GM19452 (cell line): ENCODE results near the gene CERK.

Experiments used
- ATAC-seq: cut with Tn5 transposase; IDR thresholded peaks from one replicate; pipeline ENCODE4 v1.9.1; 2021; ENCODE audit not compliant: unreplicated experiment

The CERK gene

DNA sequence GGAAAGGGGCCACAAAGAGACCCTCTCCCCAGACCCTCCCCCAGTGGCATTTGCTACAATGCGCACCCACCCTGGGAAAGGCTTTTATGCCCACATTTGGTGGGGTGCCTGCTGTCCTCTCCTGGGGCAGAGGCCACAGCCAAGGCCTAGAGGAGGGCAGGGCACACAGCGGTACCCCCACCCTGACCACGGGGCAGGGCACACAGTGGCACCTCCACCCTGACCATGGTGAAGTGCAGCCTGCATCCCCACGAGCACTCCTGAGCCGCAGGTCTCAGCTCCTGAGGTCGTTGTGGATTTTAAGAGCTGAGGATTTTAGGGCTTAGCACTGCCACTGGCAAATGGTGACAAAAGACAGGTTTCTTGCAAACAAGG, 34.1 kb downstream of the CERK start:
- ATAC-seq = no peak

DNA sequence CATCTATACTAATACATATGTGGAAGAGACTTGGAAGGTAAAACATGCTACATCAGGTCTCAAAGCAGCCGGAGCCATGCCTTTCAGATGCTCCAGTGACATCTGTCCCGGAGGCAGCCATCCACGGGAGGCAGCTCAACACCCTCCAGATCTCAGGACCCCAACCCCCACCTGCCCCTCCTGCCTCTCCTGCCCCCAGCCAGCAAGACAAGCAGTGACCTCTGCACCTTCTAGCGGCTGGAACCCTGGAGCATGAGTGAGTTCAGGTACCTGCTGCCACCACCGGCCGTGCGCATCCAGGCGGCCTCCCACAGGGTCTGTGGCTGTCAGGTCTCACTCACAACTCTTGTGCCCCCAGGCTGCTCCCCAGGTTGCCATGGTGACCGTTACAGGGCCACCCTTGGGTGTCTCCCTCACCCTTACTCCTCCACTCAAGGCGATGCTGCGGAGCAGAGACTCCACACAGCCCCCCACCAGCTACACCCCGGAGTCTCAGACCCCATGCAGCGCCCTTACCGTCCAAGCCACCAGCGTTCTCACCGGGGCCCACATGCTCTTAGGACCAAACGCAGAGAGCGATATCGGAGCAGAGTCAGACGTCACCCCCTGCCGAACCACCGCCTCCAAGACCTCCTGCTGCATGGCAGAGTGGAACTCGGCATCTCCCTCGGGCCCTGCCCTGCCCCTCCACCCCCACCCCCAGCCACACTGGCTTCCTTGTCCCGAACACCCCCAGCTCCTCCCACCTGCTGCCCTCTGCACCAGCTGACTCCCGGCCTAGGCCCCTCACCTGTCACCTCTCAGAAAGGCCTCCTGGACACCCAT, 34.7 kb downstream of the CERK start:
- ATAC-seq = no peak

DNA sequence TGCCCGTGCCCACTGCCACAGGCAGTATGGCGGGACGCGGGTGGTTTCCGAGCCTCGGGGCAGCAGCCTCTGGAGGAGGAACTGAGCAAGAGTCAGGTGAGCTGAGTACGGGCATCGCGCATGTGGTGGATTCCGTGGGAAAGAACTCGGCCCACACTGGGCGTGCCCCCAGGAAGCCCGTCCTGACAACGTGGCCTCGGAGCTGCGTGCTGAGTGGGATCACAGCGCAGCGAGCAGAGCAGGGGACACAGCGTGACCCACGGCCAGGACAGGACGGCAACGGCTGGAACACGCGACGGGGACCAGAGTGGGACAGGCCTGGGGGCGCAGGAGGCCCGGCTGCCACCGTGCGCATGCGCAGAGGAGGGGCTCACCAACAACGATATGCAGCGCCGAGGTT, 36.8 kb downstream of the CERK start:
- ATAC-seq = no peak

DNA sequence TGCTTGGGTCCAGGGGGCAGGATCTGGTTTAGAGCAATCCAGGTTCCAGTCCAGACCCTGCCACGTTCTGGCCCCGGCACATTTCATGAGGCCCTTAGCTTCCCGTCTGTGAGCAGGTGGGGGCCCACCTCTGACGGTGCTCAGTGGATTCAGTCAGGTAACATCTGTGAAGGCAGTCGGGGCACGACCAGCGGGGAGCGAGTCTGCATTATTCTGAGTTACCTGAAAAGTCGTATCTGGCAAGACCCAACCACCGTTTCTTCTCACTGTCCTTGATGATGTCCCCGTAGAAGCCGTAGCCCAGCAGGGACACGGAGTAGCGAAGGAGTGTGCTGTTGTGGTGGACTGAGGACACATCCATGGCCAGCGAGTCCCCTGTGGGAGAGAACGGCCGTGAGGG, 39.0 kb downstream of the CERK start:
- no peak for ATAC-seq

DNA sequence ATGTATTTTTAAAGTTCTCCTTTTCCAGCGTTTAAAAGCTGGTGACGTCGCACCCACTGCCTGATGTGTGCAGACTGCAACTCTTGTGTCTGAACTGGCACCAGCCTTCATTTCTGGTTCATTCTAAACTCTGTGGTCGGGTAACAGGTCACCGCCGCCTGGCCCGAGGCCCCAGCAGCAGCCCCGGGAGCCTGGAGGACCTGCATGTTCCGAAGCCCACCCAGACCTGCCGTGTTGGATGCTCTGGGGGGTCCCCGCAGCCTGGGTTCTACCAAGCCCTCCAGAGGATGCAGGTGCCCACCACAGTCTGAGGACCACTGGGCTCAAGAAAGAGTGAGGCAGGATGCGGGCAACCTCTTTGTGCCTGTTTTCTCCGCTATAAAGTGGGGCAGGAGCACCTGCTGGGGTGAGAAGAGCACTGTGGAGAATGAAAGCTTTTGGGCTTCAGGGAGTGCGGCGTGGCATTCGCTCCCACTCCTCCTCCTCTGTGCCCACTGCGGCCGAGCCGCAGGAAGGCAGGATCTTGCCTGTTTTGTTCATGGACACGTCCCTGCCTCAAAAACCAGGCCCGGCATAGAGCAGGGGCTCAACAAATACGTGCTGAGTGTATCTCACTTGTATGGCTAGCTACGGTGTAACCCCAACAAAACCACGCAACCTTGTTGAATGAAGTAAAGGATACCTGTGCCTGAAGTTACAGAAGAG, 40.1 kb downstream of the CERK start:
- no peak for ATAC-seq

DNA sequence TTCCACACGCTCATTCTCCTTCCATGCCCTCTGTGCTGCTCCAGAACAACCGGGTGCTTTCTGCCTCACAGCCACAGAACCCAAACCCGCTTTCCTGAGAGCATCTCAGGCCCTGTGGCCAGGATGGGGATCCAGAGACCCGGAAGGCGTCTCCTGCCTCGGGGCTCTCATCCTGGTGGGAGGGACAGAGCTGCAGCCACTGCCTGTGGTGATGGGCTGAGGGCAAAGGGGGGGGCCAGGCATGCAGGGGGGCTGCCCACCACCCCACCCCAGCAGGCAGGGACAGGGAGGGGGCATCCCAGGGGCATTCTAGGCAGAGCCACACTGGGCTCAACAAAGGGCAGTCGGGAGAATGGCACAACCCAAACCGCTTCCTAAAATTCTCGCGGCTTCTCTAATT, 41.4 kb downstream of the CERK start:
- ATAC-seq = no peak

DNA sequence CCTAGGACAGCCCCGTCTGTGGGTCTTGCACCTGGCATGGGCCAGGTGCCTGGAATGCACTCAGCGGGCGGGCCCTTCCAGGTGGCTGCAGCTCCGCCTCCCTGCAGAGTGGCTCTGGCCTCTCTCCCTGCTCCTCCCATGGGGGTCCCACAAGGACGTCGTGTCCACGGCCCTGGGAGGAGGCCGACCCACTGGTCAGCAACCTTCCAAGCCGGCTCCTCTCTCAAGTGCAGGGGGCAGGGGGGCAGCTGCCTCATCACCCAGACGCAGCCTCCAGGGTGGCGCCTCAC, 41.9 kb downstream of the CERK start:
- no peak for ATAC-seq

DNA sequence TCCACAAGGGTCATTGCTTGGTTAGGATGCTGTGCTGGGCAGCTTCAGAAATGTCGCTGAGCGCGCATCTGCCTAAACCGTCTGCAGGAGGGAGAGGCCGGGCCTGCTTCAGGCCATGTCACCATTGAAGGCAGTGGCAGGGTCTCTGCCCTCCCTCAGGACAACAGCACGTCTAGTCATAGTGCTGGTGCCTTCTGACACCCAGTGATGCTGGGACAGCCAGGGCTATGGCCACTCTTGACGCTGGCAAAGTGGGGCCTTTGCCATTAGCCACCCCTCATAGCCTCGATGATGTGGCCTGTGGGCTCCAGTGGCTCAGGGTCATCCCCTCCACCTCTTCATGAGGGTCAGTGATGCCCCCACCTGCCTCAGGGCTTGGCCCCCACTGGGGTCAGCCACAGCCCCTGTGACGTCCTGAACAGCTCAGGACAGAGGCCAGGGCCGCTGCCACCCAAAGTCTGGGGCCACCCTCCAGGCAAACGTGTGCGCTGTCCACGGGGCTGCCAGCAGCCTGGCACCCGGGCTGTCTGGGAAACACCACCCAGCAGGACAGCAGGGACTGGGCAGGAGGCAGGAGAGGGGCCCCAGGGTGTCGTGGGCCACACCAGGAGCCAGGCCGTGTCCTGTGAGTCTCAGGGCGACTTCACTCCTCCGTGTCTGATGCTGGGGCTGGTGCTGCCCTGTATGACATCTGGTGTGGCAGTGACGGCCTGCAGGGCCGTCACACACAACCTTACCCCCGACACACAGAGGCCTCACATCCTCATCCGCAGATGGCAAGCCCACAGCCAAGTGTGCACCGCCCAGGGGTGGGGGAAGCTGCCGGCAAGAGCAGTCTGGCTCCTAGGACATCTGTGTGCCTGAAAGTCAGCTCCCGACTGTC, 42.5 kb downstream of the CERK start:
- ATAC-seq = no peak

DNA sequence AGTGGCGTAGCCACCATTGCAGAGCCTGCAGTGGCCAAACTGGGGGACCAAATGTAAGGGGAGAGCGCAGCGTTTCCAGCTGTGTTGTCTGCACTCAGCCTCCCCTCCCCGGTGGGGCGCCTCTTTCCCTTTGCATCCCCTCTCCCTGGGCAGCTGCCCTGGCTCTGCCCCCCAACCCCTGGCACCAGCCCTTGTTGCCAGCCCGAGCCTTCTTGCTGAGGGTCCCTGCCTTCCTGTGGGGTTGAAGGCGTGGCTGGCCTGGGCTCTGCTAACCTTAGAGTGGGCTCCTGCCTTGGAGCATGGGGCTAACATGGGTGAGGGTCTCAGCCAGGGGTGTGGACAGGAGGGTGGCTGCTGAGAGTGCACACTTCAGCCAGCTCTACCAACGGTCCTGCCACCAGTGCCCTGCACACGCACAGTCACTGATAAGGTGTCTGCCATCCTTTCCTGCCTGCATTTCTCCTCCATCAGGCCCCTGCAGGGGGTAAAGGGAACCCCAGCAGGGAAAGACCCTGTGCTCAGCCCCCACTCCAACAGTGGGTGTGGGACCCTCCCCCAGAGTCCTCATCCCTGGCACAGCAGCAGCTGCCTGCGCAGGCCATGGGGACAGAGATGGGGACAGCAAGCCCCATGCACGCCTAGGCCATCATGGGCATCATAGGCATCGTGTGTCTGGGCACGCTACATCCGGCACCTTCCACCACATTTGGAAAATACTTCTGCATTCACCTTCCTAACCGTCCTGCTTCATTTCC, 43.5 kb downstream of the CERK start:
- ATAC-seq = no peak

DNA sequence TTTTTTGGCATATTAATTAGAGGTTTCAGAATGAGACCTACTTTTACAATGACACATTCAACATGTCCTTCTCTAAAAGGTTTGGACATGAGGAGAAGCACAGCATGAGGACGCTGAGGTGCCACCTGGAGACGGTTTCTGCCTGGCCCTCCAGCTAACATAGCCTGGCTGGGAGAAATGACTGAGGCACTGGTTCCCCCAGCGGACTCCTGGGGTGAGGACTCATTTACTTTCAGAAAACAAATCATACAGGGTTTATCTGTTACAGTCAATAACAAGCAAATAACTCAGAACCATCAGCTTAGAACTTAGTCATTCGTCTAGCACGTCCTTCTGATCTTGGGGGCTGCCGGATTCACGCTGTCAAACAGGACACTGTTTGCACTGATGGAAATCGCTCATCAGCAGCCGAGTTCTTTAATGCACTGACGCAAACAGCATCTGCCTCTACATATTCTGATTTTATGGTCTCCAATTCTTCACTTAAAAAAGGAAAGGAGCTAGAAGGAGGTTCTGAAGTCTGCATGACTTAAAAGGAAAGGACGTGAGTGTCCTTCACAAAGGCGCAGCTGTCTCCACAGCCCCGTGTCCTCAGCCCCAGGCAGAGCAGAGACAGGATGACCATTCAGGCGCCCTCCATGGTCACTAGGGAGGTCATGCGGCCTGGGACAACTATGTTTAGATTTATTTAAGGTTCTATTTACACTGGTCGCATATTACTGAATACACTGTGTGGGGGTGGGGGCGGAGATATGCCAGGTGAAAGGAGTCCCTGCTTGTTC, 44.2 kb downstream of the CERK start:
- no peak for ATAC-seq

DNA sequence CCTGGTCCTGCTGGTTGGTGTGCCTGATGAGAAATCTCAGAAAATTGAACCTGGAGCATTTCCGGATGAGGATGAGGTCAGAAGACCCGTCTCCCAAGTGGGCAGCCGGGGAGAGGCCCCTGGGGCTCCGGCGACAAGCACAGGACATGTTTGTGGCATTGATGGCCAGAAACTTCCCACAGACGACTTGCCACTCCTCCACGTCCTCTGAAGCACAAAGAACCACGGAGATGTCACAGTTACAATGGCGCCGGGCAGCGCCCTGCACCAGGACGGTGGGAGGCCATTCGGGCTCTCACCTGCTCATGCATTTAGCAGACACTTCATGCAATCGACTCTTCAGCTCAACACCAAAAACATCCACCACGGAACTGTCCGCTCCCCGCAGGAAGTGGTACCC, 46.5 kb downstream of the CERK start:
- no peak for ATAC-seq

DNA sequence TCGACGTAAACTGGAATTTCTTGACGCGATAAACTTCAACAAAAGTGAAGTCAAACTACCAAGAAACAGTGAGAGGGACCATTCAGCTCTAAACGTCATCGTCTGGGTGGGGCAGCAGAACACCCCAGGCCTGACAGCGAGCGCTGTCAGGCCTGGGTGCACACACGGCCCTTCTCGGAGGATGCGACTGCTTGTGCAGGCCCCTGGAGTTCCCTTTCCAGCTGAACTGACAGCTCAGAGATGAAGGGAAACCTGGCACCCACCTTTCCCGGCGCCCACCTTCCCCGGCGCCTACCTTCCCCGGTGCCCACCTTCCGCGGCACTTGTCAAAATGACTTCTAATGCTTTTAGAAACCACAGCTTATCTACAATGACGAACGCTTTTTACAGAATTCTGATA, 47.9 kb downstream of the CERK start:
- ATAC-seq = no peak

DNA sequence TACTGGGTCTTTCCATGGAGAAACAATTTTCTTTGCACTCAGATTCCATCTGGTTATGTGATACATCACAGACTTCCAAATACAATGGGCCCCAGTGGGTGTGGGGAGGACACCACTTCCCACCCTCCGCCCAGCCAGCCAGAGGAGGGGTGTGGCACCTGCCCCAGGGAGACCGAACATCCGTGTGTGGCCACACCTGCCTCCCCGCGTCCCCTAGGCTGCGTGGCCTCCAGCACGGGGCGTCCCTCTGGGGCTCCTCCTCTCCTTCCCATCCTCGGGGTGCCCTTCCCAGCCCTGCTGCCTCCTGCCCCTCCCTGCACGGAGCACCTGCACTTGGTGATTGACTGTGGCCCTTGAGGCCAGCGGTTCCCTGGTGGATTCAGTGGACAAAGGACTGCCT, 49.1 kb downstream of the CERK start:
- ATAC-seq = no peak

DNA sequence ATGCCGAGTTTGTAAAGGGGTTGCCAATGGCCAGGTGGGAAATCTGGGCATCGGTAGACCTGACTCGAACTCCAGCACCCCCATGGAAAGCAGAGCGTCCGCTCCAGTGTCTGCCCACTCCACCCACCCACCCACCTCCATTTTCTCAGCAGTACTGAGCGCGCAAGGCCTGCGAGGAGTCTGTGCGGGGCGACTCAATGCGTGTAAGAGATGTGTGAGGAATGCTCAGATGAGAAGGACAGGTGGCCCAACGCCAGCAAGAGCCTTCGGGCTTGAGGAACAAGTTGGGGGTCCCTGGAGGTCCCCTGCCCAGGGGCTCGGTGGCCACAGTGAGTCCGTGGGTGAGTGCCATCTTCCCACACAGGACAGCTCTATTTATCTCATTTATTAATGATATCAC, 50.6 kb downstream of the CERK start:
- ATAC-seq = no peak

DNA sequence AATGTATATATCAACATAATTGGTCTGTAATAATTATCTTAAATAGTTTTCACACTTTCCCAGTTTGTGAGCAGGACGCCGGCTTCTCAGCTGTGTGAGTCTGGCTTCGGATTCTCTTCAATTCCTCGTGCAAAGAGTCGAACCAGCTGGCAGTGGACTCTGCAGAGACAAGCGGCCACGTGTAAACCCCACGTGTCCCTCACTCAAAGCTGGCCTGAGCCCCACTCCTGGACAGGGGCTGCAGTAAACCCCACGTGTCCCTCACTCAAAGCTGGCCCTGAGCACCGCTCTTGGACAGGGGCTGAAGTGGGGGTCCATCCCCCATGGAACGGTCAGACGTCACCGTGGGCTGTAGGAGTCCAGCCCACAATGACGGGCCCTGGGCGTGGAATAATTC, 51.0 kb downstream of the CERK start:
- ATAC-seq = no peak

DNA sequence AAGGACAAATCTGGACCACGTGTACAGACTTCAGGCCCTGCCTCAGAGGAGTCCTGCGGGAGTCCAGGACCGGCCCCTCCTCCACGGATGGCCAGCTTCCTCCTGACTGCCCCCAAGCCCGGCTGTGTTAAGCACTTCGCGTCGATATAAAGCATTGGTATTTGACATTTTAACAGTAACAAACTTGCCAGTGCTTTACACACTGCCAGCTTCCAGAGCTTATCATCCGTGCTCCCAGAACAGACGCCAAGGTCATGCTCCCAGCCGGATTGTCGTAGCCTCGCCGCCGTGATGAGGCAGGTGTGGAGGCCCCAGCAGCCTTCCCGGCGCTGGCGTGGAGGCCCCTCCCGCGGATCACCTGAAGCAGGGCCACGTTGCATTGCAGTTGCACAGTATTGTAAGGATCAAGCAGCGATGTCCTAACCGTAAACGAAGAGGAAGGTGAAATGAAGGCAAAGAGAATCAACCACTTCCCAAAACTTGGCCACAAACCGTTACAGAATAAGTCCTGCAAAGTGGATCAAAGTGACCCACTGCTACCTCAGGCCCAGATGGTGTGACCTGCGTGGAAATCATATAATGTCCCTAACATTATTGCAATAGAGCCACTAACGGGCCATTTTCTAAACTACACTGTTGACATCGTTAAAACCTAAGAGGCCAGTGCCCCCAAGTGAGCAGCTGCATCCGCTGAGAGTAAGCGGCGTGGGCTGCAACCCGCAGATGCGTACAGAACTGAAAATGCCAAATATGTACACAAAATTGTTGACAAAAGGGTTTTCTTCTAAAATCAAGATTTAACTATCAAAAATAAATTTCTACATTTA, 51.6 kb downstream of the CERK start:
- ATAC-seq = no peak

DNA sequence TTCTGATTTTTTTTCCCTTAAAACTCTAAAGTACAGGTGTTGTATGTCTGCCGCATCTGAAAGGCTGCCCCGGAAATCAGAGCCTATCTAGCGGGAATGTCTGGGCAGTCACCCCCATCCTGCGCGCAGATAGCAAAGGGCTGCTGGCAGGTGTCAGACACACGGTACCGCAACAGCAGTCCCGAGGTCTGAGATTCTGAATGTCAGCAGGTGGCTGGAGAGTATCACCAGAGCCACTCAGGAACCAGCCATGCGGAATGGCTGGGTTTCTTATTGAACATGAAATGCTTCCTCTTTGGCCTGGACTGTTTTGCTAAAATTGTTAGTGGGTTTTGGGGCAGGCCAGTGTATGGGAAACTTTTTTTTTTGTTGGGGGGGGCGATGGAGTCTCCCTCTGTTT, 53.3 kb downstream of the CERK start:
- ATAC-seq = no peak

DNA sequence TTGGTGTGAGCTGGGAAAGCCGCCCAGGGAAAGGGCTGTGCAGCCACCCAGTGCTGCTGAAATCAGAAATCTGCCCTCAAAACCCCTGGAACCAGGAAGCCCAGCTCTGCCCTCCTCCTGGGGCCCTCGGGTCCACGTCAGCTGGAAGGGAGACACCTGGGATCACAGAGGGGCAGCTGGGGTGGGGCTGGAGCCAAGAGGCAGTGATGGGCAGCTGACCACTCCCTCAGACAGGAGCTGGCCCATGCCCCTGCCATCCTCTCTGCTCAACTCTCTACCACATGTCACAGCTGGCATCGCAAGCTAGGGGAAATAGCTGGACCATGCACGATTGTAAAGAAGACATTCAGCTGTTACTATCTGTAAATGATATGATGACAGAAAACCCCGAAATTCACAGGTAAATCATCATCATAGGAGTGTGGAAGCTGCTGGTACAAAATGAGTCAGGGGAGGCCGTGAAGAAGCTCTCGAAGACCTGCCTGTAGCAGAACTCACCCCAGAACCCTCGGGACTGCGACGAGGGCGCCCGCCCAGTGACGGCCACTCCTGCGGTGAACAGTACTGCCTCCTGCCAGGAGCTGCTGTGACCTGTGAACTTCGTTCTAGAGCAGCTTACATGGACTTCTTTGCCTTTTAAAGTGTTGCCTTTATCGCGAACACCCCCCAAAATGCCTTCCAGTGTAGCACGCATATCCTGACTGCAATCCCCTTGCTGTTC, 55.9 kb downstream of the CERK start:
- ATAC-seq = no peak

DNA sequence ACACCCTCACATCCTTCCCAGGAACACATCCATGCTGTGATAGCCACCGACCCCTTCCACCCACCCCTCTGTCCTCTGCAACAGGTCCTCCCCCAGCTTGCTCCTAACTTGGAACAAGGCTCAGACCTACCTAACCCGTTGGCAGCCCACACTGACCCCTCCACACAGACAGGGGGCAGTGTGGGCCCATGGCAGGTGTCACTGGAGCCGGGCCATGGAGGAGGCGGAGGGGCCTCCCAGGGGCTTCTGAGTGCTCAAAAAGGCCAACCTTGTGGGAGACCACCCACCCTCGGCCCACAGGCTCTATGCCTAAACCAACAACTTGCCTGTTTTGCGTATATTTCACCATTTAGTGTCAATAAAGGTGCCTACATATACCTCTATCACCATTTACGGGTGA, 57.0 kb downstream of the CERK start:
- no peak for ATAC-seq
